ENCODE results near the gene DOCK1.

The DOCK1 gene

DNA sequence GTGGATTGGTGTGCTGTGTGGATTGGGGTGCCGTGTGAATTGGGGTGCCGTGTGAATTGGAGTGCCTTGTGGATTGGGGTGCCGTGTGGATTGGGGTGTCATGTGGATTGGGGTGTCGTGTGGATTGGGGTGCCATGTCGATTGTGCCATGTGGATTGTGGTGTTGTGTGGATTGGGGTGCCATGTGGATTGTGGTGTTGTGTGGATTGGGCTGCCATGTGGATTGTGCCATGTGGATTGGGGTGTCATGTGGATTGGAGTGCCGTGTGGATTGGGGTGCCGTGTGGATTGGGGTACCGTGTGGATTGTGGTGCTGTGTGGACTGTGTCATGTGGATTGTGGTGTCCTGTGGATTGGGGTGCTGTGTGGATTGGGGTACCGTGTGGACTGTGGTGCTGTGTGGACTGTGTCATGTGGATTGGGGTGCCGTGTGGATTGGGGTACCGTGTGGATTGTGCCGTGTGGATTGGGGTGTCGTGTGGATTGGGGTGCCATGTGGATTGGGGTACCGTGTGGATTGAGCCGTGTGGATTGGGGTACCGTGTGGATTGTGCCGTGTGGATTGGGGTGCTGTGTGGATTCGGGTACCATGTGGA, 523.3 kb downstream of the DOCK1 start:
- DNase-seq (ENCODE audit: low spot score) = no peak

DNA sequence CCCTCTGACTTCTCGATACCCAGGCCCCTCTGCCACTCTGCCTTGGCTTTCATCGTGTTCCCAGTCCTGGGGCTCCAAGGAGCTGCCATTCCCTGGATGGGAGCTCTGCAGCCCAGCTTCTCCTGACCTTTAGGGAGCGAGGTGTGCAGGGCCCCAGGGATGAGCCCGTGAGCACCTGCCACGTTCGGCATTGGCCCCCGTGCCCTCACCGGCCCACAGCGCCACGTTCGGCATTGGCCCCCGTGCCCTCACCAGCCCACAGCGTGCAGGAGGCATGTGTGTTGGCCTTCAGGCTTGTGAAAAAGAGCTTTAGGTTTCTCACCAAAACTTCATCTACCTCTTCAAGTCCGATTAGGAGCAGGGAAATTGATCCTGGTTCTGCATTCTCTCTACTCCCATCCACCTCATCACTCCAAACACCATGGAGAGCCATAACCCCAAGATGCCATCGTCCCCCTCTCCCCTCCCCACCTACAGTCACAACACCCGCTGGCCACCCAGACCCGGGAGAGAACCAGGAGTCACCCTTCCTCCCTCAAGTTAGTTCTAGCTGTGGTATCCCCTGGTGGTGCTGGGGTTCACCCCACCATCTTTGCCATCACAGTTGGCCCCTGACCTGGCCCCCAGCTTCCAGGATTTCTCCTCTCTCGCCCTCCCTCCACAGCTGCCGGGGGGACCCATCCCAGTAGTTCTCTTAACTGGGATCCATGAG, 524.5 kb downstream of the DOCK1 start:
- no peak for DNase-seq (ENCODE audit: low spot score)

DNA sequence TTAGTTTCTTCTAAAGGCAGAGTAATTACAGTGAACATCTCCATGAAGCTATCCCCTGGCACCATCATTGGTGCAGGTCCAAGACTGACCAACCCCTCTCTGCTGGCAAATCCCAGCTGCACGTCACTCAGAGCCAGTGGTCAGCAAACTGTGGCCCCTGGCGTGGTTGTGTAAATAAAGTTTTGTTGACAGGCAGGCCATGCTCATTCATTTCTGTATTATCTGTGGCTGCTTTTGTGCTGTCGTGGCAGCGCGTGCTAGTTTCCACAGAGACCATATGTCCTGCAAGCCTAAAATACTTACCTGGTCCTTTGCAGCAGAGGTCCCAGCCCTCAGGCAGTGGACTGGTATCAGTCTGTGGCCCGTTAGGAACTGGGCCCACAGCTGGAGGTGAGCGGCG, 526.3 kb downstream of the DOCK1 start:
- DNase-seq (ENCODE audit: low spot score) = no peak

DNA sequence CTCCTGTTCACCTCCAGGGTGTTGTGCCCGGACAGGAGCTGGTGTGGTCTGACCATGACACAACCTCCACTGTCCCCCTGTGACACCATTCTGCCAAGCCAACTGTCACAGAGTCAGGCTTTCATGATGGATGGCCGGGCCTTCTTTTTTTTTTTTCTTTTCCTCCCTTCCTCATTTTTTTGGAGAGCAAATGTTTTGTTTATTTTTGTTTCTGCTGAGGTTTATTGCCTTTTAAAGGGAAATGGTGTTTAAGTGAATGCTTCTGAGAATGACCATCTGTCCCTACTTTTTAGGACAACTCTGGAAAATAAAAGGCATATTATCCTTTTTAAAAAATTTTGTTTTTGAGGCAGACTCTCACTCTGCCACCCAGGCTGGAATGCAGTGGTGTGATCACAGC, 528.8 kb downstream of the DOCK1 start:
- DNase-seq (ENCODE audit: low spot score) = no peak

DNA sequence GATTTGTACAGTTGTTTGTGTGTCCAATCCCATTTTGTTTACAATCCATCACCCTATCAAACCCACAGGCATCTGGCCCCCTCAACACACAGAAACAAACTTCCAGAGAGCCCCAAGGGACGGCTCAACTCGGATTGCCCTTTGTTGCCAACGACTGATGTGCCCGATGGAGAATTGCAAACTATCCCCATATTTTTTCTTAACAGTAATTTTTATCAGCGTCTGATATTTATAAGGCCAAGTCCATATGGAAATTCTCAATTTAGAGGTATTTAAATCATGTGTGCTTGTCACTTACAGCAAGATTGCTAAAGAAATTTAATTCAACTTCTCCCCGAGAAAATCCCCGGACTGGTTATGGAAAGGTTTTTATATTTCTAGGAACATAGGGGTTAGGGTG, 530.0 kb downstream of the DOCK1 start:
- no peak for DNase-seq (ENCODE audit: low spot score)

DNA sequence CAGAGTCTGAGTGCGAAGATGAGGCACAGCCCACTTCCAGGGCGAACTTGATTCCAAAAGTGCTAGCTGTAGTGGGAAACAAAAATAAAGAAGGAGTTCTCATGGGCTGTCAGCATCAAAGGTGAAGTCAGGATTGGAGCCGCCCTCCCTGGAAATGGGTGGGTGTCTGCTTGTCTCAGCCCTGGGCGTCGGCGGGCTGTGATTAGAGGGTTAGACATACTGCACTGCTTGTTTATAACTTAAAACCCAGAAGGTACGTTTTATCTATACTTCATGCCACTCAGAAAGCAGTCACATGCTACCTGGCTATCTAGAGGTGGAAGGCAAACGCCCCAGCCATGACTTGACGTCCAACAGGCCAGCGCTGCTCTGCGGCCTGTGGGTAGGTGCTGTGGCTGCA, 535.1 kb downstream of the DOCK1 start:
- no peak for DNase-seq (ENCODE audit: low spot score)

DNA sequence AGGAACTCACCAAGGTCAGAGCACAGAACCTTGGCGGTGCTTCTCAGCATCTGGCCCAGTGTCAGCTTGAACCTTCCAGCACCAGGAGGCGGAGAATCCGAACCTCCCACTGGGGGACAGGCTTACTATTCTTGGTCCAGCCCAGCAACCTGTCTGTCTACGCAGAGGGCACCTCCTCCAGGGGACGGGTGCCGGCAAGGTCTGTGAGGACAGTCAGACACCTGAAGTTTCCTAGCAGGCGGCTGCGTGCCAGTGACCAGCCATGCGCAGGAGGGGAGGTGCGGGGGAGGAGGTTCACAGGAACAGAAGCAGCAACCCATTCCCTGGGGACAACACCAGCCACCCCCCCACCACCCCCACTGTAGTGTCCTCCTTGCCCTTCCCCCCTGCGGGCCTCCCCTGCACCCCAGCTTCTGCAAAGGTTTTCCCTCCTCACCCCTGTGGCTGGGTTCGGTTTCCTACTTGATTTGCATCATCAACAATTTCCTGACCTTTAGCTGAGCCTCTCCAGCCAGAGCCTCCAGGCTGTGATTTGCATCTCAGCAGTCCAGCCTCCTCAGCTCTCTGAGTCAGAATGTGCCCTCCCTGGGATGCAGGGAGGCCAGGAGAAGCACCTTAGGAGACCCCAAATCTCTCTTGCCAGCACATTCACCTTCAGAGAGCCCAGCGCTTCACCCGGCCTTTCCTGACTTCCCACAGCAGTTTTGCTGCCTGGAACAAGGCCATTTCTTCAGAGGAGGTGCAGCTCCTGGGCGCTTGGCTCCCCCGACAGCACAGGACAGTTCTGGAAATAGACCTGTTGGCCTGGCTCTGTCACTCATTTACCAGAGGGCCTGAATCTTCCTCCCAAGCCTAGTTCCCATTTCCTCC, 536.4 kb downstream of the DOCK1 start:
- no peak for DNase-seq (ENCODE audit: low spot score)

DNA sequence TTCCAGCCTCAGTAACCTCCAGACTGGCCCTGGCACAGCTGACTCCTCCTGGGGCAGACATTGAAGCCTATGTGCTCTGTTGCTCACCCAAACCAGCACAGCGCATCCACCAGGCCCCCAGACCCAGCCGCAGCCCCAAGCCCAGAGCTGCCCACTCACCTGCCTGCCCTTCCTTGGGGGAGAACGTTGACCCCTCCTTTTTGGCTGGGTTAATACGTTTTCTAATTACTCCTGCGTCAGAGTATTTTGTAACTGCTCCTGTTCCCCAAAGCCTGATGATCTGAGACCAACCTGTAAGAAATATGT, 536.9 kb downstream of the DOCK1 start:
- no peak for DNase-seq (ENCODE audit: low spot score)

DNA sequence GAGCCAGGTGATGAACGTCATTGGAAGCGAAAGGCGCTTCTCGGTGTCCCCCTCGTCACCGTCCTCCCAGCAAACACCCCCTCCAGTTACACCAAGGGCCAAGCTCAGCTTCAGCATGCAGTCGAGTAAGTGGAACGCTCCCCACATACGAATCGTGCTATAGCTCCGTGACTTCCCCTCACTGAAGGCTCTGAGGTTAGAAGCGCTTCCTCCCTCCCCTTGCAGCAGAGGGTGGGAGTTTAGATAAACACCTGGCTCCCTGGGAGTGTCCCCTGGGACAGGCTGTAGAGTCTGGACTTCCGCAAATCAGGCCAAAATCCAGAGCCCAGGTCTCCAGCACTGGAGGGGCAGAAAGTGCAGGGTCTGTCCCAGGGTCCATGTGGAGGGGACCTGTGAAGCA, 538.9 kb downstream of the DOCK1 start:
- no peak for DNase-seq (ENCODE audit: low spot score)

DNA sequence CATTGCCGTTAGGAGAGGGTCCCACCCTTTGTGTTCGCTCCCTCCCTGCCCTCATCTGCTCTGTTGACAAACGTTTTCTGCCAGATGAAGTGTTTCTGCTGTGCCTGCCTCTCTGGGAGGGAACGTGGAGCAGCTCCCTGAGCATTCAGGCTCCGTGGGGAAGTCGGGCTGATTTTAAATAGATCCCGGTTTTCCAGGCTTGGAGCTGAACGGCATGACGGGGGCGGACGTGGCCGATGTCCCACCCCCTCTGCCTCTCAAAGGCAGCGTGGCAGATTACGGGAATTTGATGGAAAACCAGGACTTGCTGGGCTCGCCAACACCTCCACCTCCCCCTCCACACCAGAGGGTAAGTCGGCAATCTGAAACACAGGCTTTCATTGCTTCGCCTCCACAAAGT, 542.0 kb downstream of the DOCK1 start:
- DNase-seq (ENCODE audit: low spot score) = peak; percentile 20

DNA sequence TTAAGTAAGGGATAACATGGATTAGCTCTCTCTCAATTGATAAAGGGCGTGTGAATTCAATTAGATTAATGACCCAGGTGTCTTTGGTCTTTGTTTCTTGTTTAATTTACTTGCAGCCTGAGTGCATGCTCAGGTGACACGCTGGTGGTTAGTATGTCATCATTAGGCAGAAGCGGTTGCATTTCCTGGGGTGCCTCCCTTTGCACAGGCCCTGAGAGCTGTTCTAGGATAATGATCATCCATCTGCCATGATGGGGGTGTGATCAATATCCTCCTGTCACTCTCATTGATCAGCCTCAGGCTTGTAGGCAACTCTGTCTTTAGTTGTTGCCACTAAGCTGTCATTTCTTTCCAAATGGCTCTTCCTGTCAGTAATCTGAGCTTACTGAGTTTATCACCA, 544.3 kb downstream of the DOCK1 start:
- DNase-seq (ENCODE audit: low spot score) = no peak

DNA sequence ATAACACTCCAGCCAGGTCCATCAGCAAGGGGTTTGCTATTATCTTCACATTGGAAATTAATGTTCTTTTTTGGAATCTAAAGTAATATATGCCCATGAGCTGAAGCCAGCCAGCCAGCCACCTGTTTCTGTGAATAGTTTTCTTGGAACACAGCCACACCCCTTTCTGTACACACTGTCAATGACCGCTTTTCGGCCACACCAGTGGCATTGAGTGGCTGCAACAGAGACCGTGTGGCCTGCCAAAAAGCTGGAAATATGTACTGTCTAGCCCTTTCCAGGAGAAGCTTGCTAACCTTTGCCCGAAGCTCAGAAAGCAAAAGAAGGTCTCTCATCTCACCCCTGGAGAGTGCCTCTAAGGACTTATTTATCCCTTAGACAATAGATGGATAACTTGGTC, 545.4 kb downstream of the DOCK1 start:
- no peak for DNase-seq (ENCODE audit: low spot score)

DNA sequence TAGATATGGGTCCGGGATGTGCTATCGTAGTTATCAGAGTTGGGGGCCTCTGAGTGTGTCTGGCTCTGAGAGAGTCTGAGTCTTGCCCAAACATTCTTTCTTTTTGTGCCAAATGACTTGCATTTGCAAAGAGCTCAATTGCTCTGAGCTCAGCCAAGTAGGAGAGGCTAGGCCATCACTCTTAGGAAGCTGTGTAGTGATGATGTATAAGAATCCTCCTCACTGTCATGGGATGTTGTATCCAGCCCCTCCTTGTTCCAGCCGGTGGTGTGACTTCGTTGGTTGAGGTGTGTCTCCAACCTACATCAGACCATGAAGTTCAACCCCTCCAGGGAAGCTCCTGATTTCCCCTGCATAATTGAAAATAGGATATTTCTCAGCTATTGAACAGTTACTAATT, 546.4 kb downstream of the DOCK1 start:
- DNase-seq (ENCODE audit: low spot score) = no peak

DNA sequence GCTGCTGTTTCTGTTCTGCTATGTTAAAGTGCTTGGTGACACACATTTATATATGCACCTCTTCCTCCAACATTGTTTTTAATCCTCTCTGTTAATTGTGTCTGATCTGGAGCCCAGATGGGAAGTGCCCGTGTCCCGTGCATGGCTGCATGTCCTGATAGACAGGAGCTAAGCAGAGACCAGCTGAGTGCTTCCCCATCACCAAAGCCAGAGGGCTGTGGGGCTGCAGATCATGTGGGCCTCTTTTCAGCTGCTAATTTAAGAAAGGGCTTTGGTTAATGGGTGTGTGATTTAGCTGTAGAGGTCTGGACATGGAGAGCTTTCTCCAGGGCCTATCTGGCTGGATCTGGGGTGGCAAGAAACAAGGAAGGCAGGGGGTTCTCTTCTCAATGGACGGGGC, 547.3 kb downstream of the DOCK1 start:
- DNase-seq (ENCODE audit: low spot score) = no peak

DNA sequence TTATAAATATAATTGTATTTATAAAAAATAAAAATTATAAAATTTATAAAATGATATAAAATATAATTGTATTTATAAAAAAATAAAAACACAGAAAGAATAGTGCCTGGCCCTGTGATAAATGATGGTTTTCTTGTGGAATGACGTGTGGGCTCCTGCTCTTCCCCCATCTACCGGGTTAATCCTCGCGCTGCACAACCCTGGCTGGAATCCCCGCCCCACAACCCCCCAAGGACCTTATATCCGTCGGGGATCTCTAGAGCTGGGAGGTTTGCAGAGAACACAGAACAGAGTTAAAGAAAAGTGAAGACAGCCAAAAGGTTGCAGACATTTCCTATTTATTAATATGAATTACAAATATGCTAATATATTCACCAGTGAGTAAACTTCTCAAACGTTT, 548.5 kb downstream of the DOCK1 start:
- DNase-seq (ENCODE audit: low spot score) = no peak

DNA sequence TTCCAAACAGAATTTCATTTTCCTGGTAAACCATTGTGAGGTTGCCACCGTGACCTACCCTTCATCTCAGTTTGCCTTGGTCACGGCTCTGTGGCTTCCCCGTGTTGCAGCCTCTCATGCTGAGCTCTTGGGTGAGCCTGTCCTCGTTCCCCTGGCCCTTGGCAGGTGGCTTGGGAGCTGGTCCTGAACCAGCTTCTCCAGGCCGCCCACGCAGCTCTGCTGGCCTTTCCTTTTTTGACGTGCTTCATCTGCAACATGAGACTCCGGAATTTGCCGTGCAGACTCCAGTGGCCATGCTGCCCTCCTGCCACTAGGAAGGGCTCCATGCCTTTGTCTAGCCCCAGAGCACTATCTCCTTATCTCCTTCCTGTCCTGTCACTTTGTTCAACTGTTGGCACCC, 550.9 kb downstream of the DOCK1 start:
- DNase-seq (ENCODE audit: low spot score) = no peak

DNA sequence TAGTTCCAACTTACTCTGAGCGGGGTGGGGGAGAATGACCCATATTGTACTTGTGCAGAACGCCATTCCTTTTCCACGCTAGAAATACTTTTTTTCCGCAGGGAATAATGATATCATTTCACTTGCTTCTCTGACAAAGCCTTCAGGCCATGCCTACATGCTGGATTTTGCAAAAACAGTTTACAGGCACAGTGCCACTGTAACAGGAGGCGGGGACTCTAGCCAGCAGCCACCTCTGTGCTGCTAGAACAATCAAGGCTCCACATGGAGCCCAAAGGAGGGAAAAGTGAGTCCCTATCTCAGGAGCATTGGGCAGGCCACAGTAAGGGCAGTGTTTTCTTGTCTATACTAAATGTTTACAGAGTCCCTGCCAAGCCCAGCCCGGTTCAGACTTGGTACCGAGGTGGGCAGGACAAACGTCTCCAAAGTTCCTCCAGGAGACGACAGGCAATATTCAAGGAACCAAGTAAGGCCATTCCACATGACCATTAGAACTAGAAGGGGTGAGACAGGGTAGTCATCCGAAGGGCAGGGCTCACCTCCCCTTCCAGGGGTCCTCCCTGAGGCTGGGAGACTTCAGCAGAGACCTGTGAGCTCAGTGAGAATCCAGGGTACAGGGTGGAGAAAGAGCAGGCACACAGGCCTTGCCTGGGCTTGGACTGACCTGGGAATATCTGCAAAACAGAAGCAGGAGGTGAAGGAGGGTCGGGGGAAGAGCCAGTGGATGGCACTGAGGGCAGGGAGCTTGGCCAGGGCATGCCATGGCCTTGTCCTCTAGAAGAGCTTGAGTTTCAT, 553.0 kb downstream of the DOCK1 start:
- peak; percentile 20 for DNase-seq (ENCODE audit: low spot score)

DNA sequence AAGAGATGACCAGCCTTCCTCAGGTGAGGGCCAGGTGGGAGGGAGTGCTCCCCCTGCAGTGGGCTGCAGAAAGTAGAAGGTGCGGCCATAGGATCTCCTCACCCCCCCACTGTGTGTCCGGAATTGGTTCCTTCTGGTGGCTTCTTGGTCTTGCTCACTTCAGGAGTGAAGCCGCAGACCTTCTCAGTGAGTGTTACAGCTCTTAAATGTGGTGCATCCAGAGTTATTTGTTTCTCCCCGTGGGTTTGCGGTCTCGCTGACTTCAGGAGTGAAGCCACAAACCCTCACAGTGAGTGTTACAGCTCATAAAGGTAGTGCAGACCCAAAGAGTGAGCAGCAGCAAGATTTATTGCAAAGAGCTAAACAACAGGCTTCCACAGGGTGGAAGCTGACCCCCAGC, 553.6 kb downstream of the DOCK1 start:
- DNase-seq (ENCODE audit: low spot score) = no peak

DNA sequence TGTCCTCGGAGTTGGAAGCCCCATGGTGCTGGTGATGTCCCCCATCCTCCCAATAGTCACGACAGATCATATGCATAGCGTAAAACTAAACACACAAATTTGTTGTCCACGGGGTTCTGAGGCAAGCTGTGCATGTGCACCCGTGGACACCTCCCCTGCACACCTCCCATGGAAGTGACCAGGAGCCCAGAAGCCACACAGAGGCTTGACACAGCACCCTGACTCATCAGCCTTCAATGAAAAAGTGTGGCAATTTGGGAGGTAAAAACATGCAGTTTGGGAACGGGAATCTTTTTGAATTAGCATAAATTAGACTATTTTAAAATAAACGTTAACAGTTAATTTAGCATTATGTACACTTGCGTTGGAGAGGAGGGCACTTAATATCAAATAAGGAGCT, 554.7 kb downstream of the DOCK1 start:
- no peak for DNase-seq (ENCODE audit: low spot score)

DNA sequence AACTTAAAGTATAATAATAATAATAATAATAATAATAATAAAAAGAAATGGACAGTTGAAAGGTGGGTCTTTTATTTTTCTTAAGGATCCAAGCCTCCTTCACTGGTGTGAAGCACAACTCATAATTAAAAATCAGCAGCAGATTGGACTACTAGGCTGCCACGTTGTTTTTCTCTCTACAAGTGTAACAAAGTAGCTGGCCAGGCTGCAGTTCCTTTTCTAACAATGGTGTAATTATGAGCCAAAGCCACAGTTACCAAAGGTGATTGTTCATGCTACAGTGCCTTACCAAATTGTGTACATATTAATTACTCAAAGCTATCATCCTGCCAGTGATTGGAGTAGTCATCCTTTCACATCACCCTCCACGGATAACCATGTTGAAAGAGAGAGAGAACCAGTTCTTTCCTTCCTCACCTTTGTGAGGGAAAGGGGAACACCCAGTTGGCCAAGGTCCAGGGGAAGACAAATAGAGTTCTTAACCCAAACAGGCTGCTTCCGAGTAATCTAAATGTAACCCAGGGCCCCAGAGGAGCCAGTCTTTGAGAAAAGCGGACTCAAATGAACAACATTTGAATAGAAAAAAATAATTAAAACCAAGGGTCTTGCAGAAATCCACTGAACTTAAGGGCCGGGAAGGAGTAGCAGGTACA, 557.5 kb downstream of the DOCK1 start:
- DNase-seq (ENCODE audit: low spot score) = no peak

DNA sequence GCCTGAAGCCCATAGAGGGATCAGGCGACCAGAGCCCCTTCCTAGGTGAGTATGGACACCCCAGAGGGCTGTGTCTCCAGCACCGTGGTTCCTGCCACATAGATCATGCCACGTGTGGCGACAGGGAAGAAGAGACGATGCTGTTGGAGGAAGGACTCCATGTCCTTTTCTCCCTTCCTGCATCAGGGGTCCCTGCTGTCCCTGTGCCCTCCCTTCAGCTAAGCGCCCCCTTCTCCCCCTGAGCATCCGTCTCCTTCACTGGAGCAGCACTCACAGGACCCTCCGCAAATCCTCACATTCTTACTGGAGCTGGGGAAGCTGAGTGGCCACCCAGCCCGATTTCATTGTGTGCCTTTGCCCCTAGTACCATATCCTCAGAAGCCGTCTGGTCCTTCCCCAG, 558.3 kb downstream of the DOCK1 start:
- DNase-seq (ENCODE audit: low spot score) = no peak

DNA sequence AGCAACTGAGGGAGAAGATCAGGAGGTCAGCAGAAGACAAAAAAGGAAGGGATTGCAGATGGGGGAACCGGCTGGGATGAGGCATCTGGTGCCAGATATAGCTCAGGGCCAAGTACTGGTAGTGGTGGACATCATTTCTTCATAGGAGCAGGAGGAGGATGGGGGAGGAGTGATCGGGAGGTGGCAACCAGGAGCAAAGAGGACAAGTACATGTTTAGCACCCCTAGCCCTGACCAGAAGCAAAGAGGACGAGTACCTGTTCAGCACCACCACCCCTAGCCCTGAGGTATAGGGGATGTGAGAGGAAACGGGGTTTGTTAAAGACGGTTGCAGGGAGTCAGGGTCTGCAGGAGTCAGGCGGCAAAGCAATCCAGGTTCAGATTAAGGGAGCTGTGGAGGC, 559.3 kb downstream of the DOCK1 start:
- DNase-seq (ENCODE audit: low spot score) = no peak

Measured in Ammon's horn (tissue), 1 donor.